T-helper 2 cell treated with Interferon-gamma antibody and Interleukin-4, amounts not matched to agents 100 ng/mL and 5 ng/mL, for 36 hours (primary cell): ENCODE measurements around the gene ARL15. TPM values are rescaled to one million over a fixed set of nuclear protein-coding genes. Genes with fewer than 3 reads are reported as not detected.
"Not testable (repeated sequence)": the region's sequence is repeated elsewhere in the genome, so short reads cannot be mapped to it uniquely, and the experiment has no call there.

Experiments
- intact Hi-C: fragments of 100-400 bp; cut with micrococcal nuclease; formaldehyde crosslinking; loops from one replicate; pipeline ENCODE4 v1.15.1; 2023
- total RNA-seq: library from RNA; stranded (reverse); gene quantifications from 2 replicates; pipeline ENCODE4 v1.2.3, GENCODE V29; 2022

Gene ARL15
- total RNA-seq, 1 donor from 2014 or later = 11.7 TPM

DNA sequence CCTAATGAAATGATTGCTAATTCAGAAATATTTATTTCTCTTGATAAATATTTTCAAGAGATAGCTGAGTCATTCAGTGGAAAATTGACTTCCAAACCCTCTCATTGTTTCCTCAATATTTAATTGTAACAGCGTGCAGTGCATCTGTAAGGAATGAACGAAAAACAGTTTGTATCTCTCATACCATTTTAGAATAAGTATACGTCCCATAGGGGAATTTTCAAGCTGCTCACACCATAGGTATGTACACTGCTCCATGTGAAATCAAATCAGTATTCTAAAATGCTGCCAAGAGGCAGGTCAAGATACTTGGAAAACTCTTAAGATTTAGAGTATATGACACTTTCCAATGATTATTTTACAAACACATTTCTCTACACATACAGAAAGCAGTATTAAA is 202.2 kb downstream of the ARL15 start:
- intact Hi-C loops = no loop called here

GRCh38 chr5:54103871-54104270 is 206.5 kb downstream of the ARL15 start:
- intact Hi-C loops = no loop called here

GRCh38 chr5:54098267-54098666 is 212.1 kb downstream of the ARL15 start:
- intact Hi-C loops = no loop called here

DNA sequence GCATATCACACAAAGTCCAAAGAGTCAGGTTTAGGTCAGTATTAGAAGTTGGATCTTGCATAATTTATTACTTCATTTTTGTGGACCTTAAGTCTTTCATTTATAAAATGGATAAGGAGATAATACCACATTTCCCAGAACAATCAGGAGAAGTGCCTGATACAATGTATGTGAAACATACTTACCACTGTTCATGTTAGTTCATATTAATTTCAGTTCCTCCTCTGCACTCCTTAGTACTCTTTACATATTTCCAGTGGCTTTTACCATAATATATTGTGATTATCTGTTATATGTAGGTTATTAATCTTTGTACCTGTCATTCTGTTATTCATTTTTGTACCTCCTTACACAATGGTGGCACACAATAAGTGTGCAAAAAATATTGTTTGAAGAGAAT is 214.4 kb downstream of the ARL15 start:
- intact Hi-C loops = no loop called here

- intact Hi-C loops = no loop called here
Observed at GRCh38 chr5:54094706-54095105, 215.7 kb downstream of the ARL15 start.

GRCh38 chr5:54093861-54094260 is 216.5 kb downstream of the ARL15 start:
- intact Hi-C loops = no loop called here

- intact Hi-C loops = no loop called here
Observed at GRCh38 chr5:54093081-54093492, 217.3 kb downstream of the ARL15 start.

- intact Hi-C loops = no loop called here
Observed at GRCh38 chr5:54091307-54092130, 218.9 kb downstream of the ARL15 start.

GRCh38 chr5:54090495-54091120 is 219.8 kb downstream of the ARL15 start:
- intact Hi-C loops = no loop called here

- intact Hi-C loops = no loop called here
Observed at GRCh38 chr5:54088081-54088480, 222.3 kb downstream of the ARL15 start.

DNA sequence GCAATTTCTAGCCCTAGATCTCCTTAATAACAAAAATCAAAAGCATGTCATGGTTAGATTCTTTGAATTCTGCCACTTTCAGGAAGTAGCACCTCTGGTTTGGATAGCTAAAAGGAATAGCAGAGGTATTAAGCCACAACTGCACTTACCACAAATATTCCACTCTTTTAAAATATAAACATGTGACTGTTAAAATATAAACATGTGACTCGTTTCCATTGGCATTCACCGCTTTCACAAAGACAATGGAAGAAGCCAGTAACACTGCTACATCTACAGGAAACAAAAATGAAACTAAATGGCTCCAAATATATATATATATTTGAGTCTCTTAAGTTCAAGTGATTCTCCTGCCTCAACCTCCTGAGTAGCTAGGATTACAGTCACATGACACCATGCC is 222.9 kb downstream of the ARL15 start:
- intact Hi-C loops = no loop called here

- intact Hi-C loops = no loop called here
Observed at GRCh38 chr5:54086191-54086590, 224.2 kb downstream of the ARL15 start.

GRCh38 chr5:54084696-54085095 is 225.7 kb downstream of the ARL15 start:
- intact Hi-C loops = no loop called here

- intact Hi-C loops = no loop called here
Observed at GRCh38 chr5:54083851-54084250, 226.5 kb downstream of the ARL15 start.

- intact Hi-C loops = no loop called here
Observed at GRCh38 chr5:54083245-54083644, 227.1 kb downstream of the ARL15 start.

- intact Hi-C loops = no loop called here
Observed at GRCh38 chr5:54081415-54081814, 229.0 kb downstream of the ARL15 start.

DNA sequence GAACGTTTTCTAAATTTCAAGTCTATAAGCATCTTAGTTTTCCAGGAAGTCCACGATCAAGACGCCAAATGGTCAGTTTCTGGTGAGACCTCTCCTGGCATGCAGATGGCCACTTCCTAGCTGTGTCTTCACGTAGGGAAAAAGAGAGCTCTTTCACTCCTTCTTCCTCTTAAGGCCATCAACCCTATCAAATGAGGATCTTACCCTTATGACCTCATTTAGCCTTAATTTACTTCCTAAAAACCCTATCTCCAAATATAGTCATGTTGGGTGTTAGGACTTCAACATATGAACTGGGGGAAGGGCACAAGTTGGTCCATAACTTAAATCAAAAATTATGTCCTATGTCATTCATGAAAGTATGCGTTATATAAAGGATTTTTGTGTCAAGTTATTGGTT is 229.5 kb downstream of the ARL15 start:
- intact Hi-C loops = no loop called here

GRCh38 chr5:54073735-54074134 is 236.6 kb downstream of the ARL15 start:
- intact Hi-C loops = no loop called here

- intact Hi-C loops = no loop called here
Observed at GRCh38 chr5:54073131-54073530, 237.2 kb downstream of the ARL15 start.

DNA sequence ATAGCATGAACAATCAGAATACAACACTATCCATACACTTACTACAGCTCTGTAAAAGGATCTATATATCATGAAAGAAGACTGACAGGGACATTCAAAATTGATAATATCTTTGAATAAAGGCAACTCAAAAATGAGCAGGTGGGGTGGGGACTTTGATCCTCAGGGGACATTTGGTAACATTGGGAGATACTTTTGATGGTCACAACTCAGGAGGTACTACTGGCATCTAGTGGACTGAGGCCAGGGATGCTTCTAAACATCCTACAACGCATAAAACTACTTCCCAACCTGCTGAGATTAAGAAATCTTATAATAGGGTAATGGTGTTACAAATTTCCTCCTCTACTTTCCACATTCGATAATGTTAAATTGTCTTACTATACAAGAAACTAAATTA is 243.9 kb downstream of the ARL15 start:
- intact Hi-C loops = no loop called here

GRCh38 chr5:54063817-54064216 is 246.6 kb downstream of the ARL15 start:
- intact Hi-C loops = no loop called here

DNA sequence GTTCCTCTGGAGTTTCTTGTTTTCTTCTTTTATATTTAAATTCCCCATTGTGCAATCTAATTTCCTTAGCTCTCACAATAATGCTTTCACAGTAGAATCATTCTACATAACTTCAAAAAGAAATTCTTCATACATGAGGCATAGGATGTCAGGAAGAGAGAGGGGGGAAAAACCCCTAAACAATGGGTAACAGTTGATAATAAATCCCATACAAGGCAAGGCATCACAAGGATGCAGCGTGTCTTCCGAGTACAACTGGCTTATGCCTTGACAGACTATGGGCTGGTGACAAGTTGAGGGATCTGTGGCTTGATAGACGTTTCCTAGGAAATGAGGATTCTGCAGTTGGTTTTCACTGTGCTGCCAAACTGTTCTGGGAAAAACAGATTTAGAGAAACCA is 247.4 kb downstream of the ARL15 start:
- intact Hi-C loops = no loop called here

GRCh38 chr5:54060919-54061318 is 249.5 kb downstream of the ARL15 start:
- intact Hi-C loops = not testable (repeated sequence)
